ENCODE results near the gene FAM13A. TPM values are rescaled to one million over a fixed set of nuclear protein-coding genes. Genes with fewer than 3 reads are reported as not detected.
"Not testable (repeated sequence)": the region's sequence is repeated elsewhere in the genome, so short reads cannot be mapped to it uniquely, and the experiment has no call there.

FAM13A gene
- total and polyA plus RNA-seq, 11 donors = 3.7 to 30.4 (median 11.5) TPM

- TF ChIP-seq CTCF (IDR thresholded peaks at IDR 0.05) (no peak), POLR2A (IDR thresholded peaks at IDR 0.05) (no peak)
- intact Hi-C loops (cut with DNase I) = no loop called here
Measured at GRCh38 chr4:89067417-89067816, 10.4 kb upstream of the FAM13A start.

GRCh38 chr4:89064848-89065247, 7.9 kb upstream of the FAM13A start:
- TF ChIP-seq POLR2A (IDR thresholded peaks at IDR 0.05) = no peak
- no peak for TF ChIP-seq CTCF (IDR thresholded peaks at IDR 0.05)
- DNase-seq = no peak
- intact Hi-C loops (cut with DNase I) = no loop called here
- Histone ChIP-seq H3K36me3 (no peaks in the 10 kb centered on the region), H3K27me3 (no peaks in the 10 kb centered on the region), H3K9me3 (peaks cover 0 to 7% (median 0%) of the 10 kb centered on the region in 12 donors), H3K4me3 (no peak overlapping the region), H3K27ac (no peak overlapping the region), H3K4me1 (no peaks in the 10 kb centered on the region)
- 66 to 95% (median 91%) methylated on average over 3 of the region's 3 CpGs for WGBS, 4 donors
- ATAC-seq = no peak

More at GRCh38 chr4:89067417-89067816, 10.4 kb upstream of the FAM13A start:
- Histone ChIP-seq H3K4me3 (no peak overlapping the region), H3K36me3 (no peaks in the 10 kb centered on the region), H3K9me3 (no peaks in the 10 kb centered on the region), H3K4me1 (no peaks in the 10 kb centered on the region), H3K27ac (no peak overlapping the region), H3K27me3 (no peaks in the 10 kb centered on the region)
- no peak for ATAC-seq
- DNase-seq = no peak

GRCh38 chr4:89057844-89058243, 859 bp upstream of the FAM13A start:
- H3K4me3 ChIP-seq, ATAC-seq: not testable (repeated sequence)
- WGBS, 4 donors = 49 to 93% (median 68%) methylated on average over 2 of the region's 2 CpGs

GRCh38 chr4:89056292-89056952, 563 bp downstream of the FAM13A start:
- Histone ChIP-seq H3K4me3 (peak overlapping the region; percentile 18 to 61 (median 48)), H3K27ac (peak overlapping the region in 11 of 12 donors; percentile 1 to 73 (median 38)), H3K36me3 (no peaks in the 10 kb centered on the region), H3K9me3 (peaks cover 0 to 11% (median 0%) of the 10 kb centered on the region in 12 donors), H3K4me1 (peaks cover 0 to 22% (median 4%) of the 10 kb centered on the region in 12 donors), H3K27me3 (no peaks in the 10 kb centered on the region)
- no peak for TF ChIP-seq CTCF (IDR thresholded peaks at IDR 0.05)
- no peak for TF ChIP-seq POLR2A (IDR thresholded peaks at IDR 0.05)
- ATAC-seq = peak; percentile 64 to 85 (median 72)
- intact Hi-C loops (cut with DNase I) = loop anchor here in 1 of 10 donors (5.0 kb wide), 1 partner anchor 56 kb away; the partner anchor contains the start of gene TIGD2
- DNase-seq = no peak
- WGBS, 4 donors = 22 to 34% (median 33%) methylated on average over 2 of the region's 2 CpGs

More at GRCh38 chr4:89057844-89058243, 859 bp upstream of the FAM13A start:
- not testable (repeated sequence) for DNase-seq, H3K9me3 ChIP-seq, H3K27me3 ChIP-seq, H3K36me3 ChIP-seq
- intact Hi-C loops (cut with DNase I) = loop anchor here in 1 of 10 donors (5.0 kb wide), 1 partner anchor 54 kb away; the partner anchor contains the start of gene TIGD2
- Histone ChIP-seq H3K4me1 (peaks cover 0 to 22% (median 4%) of the 10 kb centered on the region in 12 donors), H3K27ac (peak overlapping the region in 1 of 12 donors; percentile 53)

Measured in heart left ventricle (tissue), 16 donors.